HepG2 (cell line): ENCODE data around the gene FBXO8. TPM values are rescaled to one million over a fixed set of nuclear protein-coding genes. Genes with fewer than 3 reads are reported as not detected.

ENCODE experiments used
- ATF3 ChIP-seq: sonication (generic); formaldehyde crosslinking; IDR thresholded peaks from 2 replicates; pipeline ENCODE4 v1.4.0; 2020; ENCODE audit warnings: missing genetic modification reagents
- EEA1 ChIP-seq: sonication (generic); formaldehyde crosslinking; IDR thresholded peaks from 2 replicates; pipeline ENCODE4 v1.5.1; 2020; ENCODE audit warnings: mild to moderate bottlenecking, missing genetic modification reagents, borderline replicate concordance
- ETV6 ChIP-seq: sonication (generic); formaldehyde crosslinking; conservative IDR thresholded peaks from 2 replicates; pipeline ENCODE4 v1.4.0; 2020; ENCODE audit warnings: missing genetic modification reagents
- ISX ChIP-seq: sonication (generic); formaldehyde crosslinking; conservative IDR thresholded peaks from 2 replicates; pipeline ENCODE4 v1.5.0; 2020; ENCODE audit warnings: missing genetic modification reagents
- KIAA2018 ChIP-seq: sonication (generic); formaldehyde crosslinking; IDR thresholded peaks from 2 replicates; pipeline ENCODE4 v1.5.0; 2020; ENCODE audit warnings: mild to moderate bottlenecking, missing genetic modification reagents, borderline replicate concordance
- KLF9 ChIP-seq: IDR thresholded peaks from 2 replicates; pipeline ENCODE4 v1.6.1; 2016; ENCODE audit warnings: low read depth
- PHF20 ChIP-seq: sonication (generic); formaldehyde crosslinking; IDR thresholded peaks from 2 replicates; pipeline ENCODE4 v1.5.0; 2020; ENCODE audit warnings: mild to moderate bottlenecking, missing genetic modification reagents
- PHF5A ChIP-seq: IDR thresholded peaks from one replicate; pipeline ENCODE4 v1.6.1; 2018; ENCODE audit warnings: low read depth, missing genetic modification reagents; ENCODE audit not compliant: unreplicated experiment
- PITX1 ChIP-seq: sonication (generic); formaldehyde crosslinking; IDR thresholded peaks from 2 replicates; pipeline ENCODE4 v1.5.1; 2020; ENCODE audit warnings: mild to moderate bottlenecking, missing genetic modification reagents
- REXO4 ChIP-seq: sonication (generic); formaldehyde crosslinking; IDR thresholded peaks from 2 replicates; pipeline ENCODE4 v1.8.0; 2022; ENCODE audit warnings: missing genetic modification reagents, mild to moderate bottlenecking, borderline replicate concordance
- TEAD3 ChIP-seq: optimal IDR thresholded peaks from 2 replicates; pipeline ENCODE3; 2016; ENCODE audit warnings: borderline replicate concordance
- ZC3H13 ChIP-seq: sonication (generic); formaldehyde crosslinking; IDR thresholded peaks from 2 replicates; pipeline ENCODE4 v1.8.1; 2023; ENCODE audit warnings: mild to moderate bottlenecking, missing genetic modification reagents, moderate library complexity
- ZFX ChIP-seq: sonication (generic); formaldehyde crosslinking; IDR thresholded peaks from 2 replicates; pipeline ENCODE4 v1.4.0; 2020; ENCODE audit warnings: mild to moderate bottlenecking, low read depth, missing genetic modification reagents, moderate library complexity
- ZMAT5 ChIP-seq: sonication (generic); formaldehyde crosslinking; IDR thresholded peaks from 2 replicates; pipeline ENCODE4 v1.5.0; 2020; ENCODE audit warnings: mild to moderate bottlenecking, low read depth, missing genetic modification reagents, borderline replicate concordance
- ZNF276 ChIP-seq: sonication (generic); formaldehyde crosslinking; IDR thresholded peaks from 2 replicates; pipeline ENCODE4 v1.4.0; 2020; ENCODE audit warnings: mild to moderate bottlenecking, low read depth, missing genetic modification reagents
- ZNF563 ChIP-seq: sonication (generic); formaldehyde crosslinking; IDR thresholded peaks from 2 replicates; pipeline ENCODE4 v1.8.0; 2022; ENCODE audit warnings: mild to moderate bottlenecking, moderate library complexity, missing genetic modification reagents
- polyA plus RNA-seq, 8 experiments: library from polyadenylated mRNA; depleted of rRNA in 3 of 8; stranded (reverse) in 7 of 8; unstranded in 1 of 8; fragments of >200 nt; fragmentation: Illumina TruSeq in 4 of 8; extraction: Trizol in 4 of 8; gene quantifications; 2 replicates each; pipeline versions ENCODE4 v1.2.1 to v1.2.3, GENCODE V29; 2011 to 2016; ENCODE audit warnings: low read depth in 4 of 8, missing spikeins in 1 of 8, mixed read lengths in 1 of 8; ENCODE audit not compliant: insufficient read depth in 1 of 8
- total RNA-seq, 5 experiments: library from RNA; depleted of rRNA; stranded (reverse); fragments of >200 nt; fragmentation: Illumina TruSeq; extraction: Trizol; gene quantifications; 2 replicates each; pipeline ENCODE4 v1.2.3, GENCODE V29; 2016; ENCODE audit warnings: low read depth in 1 of 5
- TF ChIP-seq, protein P1 (sequence below): sonication (generic); formaldehyde crosslinking; IDR thresholded peaks from 2 replicates; pipeline ENCODE4 v1.4.0; 2020; ENCODE audit warnings: mild to moderate bottlenecking, missing genetic modification reagents

FBXO8 gene
- total and polyA plus RNA-seq, 2 of the 13 experiments (the other 11 are each of a cell fraction or from before 2014, with no cell fraction given), result 11.7 to 15.2 TPM

DNA sequence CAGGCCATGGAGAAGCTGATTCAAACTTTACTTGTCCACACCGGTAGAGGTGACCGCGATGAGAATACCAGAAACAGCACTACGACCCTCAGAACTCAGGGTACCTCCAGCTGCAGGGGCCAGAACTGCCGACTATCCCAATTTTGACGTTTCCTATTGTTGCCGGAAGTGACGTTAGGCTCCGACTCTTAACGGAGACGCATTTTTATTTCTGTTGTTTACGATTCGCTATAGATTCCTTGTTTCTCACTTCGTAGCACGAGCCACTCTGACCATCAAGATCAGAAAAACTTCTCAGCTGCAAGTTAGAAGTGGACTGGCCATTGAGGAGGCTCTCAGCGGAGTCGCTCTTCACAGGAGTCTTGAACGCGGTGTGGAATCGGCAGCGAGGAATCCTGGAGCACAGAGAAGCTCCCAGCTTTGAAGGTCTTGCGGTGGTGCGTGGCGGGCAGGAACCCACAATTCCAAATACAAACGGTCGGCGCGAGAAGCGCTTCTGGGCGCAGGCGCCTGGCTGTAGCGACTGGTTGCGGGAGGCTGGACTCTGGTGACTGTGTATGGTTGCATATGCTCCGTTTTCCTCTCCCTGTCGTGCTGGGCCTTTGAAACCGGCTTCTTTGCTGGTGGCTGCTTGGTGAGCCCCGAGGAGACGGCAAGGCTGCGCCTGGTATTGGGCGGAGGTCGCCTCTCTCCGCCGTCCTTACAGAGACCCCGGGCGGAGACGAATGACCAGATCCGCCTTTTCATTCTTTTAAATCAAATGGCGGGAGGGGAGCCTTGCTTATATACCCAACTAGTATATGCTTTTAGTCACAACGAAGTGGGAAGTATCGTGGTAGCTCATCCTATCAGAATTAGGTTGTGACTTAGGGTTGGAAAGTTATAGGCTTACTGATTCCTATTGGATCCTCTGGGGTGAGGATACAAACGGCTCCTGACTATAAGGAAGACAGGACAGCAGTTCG is at the start of gene FBXO8, which contains the start of gene CEP44 (continued):
- TF ChIP-seq ZNF563 (CRISPR knock-in tag) (peak; percentile 76; the same call in 1 of the 2 replicates), ISX (CRISPR knock-in tag) (no peak), PHF5A (no peak), EEA1 (no peak), TEAD3 (peak; percentile 58), ZMAT5 (no peak), ZNF276 (peak; percentile 71; the same call in 1 of the 2 replicates), PHF20 (CRISPR knock-in tag) (peak; percentile 92), REXO4 (CRISPR knock-in tag) (no peak), KLF9 (no peak), PITX1 (peak; percentile 60), ZC3H13 (CRISPR knock-in tag) (peak; percentile 87), ZFX (CRISPR knock-in tag) (peak; percentile 53; the same call in 1 of the 2 replicates), KIAA2018 (no peak), ATF3 (no peak), ETV6 (CRISPR knock-in tag) (no peak)
- TF ChIP-seq, protein P1, sequence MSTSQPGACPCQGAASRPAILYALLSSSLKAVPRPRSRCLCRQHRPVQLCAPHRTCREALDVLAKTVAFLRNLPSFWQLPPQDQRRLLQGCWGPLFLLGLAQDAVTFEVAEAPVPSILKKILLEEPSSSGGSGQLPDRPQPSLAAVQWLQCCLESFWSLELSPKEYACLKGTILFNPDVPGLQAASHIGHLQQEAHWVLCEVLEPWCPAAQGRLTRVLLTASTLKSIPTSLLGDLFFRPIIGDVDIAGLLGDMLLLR (CRISPR knock-in tag), result 0 out of 2 replicates have a peak, but pooled peaks have one; percentile 57
